ENCODE data around the gene TP63.

Gene TP63

GRCh38 chr3:189806171-189806951 is 175.2 kb downstream of the TP63 start:
- peak in 1 of 2 experiments; percentile 42 for DNase-seq (ENCODE audit: low read depth in 1 of 2, low spot score in 1 of 2)
- in situ Hi-C loops (cut with HindIII; ENCODE audit: low pct_unique_long_range_greater_than_20kb, low sequenced_read_pairs): no loop called here

DNA sequence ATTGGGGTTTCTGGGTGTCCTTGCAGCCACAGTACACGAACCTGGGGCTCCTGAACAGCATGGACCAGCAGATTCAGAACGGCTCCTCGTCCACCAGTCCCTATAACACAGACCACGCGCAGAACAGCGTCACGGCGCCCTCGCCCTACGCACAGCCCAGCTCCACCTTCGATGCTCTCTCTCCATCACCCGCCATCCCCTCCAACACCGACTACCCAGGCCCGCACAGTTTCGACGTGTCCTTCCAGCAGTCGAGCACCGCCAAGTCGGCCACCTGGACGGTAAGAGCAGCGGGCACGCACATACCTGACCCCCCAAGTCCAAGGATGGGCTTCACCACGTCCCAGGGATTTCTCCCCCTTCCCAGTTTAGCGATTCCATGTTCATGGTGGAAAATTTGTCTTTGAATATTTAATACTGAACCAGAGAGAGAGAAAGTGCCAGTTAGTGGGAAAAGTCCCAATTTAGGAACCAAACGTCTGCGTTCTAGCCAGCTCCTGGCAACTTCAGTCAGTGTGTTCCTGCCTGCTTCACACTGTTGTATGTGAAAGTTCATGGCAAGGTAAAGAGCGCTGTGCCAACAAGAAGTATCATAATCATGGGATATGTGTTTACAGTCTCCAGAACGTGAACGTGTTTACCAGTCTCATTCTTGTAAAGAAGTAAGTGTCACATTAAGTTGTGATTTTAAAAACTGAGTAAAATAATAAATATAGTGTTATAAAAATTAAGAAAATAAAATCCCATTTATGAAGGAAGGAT is 177.2 kb downstream of the TP63 start:
- peak in 1 of 2 experiments; percentile 44 for DNase-seq (ENCODE audit: low read depth in 1 of 2, low spot score in 1 of 2)
- no peak for TF ChIP-seq JUND (IDR thresholded peaks at IDR 0.05; ENCODE audit: low read depth)
- in situ Hi-C loops (cut with HindIII; ENCODE audit: low pct_unique_long_range_greater_than_20kb, low sequenced_read_pairs): no loop called here

More at GRCh38 chr3:189806171-189806951, 175.2 kb downstream of the TP63 start:
- TF ChIP-seq JUND (IDR thresholded peaks at IDR 0.05; ENCODE audit: low read depth): no peak

- in situ Hi-C loops (cut with HindIII; ENCODE audit: low pct_unique_long_range_greater_than_20kb, low sequenced_read_pairs): no loop called here
- DNase-seq (ENCODE audit: low read depth in 1 of 2, low spot score in 1 of 2): no peak
- TF ChIP-seq JUND (IDR thresholded peaks at IDR 0.05; ENCODE audit: low read depth): no peak
Measured at GRCh38 chr3:189809583-189809982, 178.4 kb downstream of the TP63 start.

- in situ Hi-C loops (cut with HindIII; ENCODE audit: low pct_unique_long_range_greater_than_20kb, low sequenced_read_pairs): no loop called here
- DNase-seq (ENCODE audit: low read depth in 1 of 2, low spot score in 1 of 2): peak; percentile 37 to 50
- TF ChIP-seq JUND (IDR thresholded peaks at IDR 0.05; ENCODE audit: low read depth): peak; percentile 43; the same call in 1 of the 2 replicates
Measured at GRCh38 chr3:189812806-189813465, 181.7 kb downstream of the TP63 start.

DNA sequence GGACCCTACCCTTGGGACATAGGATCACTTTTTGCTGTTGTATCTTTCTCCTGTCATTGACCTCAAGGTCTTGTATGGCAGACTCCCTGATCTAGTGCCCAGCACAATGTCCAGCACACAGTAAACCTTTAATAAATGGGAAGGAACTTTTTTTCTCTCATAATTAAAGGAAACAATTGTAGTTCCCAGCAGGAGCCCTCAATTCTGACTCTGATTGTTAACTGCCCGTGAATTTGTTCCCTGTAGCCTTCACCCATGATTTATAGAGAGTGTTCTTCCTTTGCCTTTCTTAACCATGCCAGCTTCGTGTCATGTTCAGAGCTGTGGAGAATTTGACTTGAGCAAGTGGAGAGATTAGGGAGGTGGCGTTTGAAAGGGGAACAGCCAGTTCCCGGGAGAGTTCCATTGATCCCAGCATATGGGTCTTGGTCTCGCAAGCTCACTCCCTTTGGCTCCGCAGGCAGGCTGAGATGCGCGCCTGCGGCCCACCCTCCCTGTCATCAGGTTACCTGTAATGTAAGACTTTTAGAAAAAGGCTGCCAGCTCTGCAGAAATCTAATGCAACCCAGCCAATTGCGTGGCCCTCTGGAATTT is 182.6 kb downstream of the TP63 start:
- in situ Hi-C loops (cut with HindIII; ENCODE audit: low pct_unique_long_range_greater_than_20kb, low sequenced_read_pairs): no loop called here
- no peak for TF ChIP-seq JUND (IDR thresholded peaks at IDR 0.05; ENCODE audit: low read depth)
- DNase-seq (ENCODE audit: low read depth in 1 of 2, low spot score in 1 of 2): no peak

- no peak for TF ChIP-seq JUND (IDR thresholded peaks at IDR 0.05; ENCODE audit: low read depth)
- in situ Hi-C loops (cut with HindIII; ENCODE audit: low pct_unique_long_range_greater_than_20kb, low sequenced_read_pairs): no loop called here
- no peak for DNase-seq (ENCODE audit: low read depth in 1 of 2, low spot score in 1 of 2)
Measured at GRCh38 chr3:189820365-189820720, 189.2 kb downstream of the TP63 start.

- no peak for TF ChIP-seq JUND (IDR thresholded peaks at IDR 0.05; ENCODE audit: low read depth)
- in situ Hi-C loops (cut with HindIII; ENCODE audit: low pct_unique_long_range_greater_than_20kb, low sequenced_read_pairs): no loop called here
- DNase-seq (ENCODE audit: low read depth in 1 of 2, low spot score in 1 of 2): no peak
Measured at GRCh38 chr3:189821262-189821661, 190.1 kb downstream of the TP63 start.

DNA sequence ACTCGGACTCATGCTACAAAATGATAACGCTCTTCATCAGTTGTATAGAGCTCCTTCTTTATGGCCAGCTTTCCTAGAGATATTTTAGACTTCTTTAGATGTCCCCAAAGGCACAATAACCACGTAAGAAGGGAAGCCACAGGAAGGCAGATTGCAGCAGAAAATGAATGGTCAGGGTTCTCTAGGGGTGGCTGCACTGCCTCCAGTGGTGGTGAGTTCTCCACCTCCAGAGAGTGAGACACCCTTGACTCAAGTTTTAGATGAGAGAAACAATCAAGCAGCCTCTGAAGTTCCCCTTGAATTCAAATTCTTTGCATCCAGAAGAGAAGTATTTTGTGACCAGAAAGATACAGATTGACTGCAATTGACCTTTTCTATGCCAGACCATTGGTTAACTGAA is 191.5 kb downstream of the TP63 start:
- in situ Hi-C loops (cut with HindIII; ENCODE audit: low pct_unique_long_range_greater_than_20kb, low sequenced_read_pairs): no loop called here
- TF ChIP-seq JUND (IDR thresholded peaks at IDR 0.05; ENCODE audit: low read depth): no peak
- no peak for DNase-seq (ENCODE audit: low read depth in 1 of 2, low spot score in 1 of 2)

GRCh38 chr3:189824629-189825312 is 193.6 kb downstream of the TP63 start:
- in situ Hi-C loops (cut with HindIII; ENCODE audit: low pct_unique_long_range_greater_than_20kb, low sequenced_read_pairs): no loop called here
- no peak for DNase-seq (ENCODE audit: low read depth in 1 of 2, low spot score in 1 of 2)
- TF ChIP-seq JUND (IDR thresholded peaks at IDR 0.05; ENCODE audit: low read depth): no peak

- no peak for TF ChIP-seq JUND (IDR thresholded peaks at IDR 0.05; ENCODE audit: low read depth)
- in situ Hi-C loops (cut with HindIII; ENCODE audit: low pct_unique_long_range_greater_than_20kb, low sequenced_read_pairs): no loop called here
- no peak for DNase-seq (ENCODE audit: low read depth in 1 of 2, low spot score in 1 of 2)
Measured at GRCh38 chr3:189826566-189826965, 195.4 kb downstream of the TP63 start.

DNA sequence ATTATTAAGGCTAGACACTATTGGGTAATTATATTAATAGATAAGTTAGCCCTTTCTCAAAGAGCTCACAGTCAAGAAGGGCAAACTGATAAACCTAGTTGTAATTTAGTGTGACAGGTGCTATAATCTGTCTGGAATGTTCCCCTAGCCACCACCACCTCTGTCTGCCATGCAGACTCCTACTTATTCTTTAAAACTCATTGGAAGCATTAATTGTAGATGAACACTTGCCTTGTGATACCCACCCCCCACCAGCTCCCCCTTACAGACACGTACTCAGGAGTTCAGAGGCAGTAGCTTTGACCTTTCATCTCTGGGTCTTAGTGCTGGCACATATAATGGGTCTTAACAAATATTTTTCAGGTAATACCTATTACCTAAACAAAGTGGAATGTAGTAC is 195.9 kb downstream of the TP63 start:
- no peak for TF ChIP-seq JUND (IDR thresholded peaks at IDR 0.05; ENCODE audit: low read depth)
- in situ Hi-C loops (cut with HindIII; ENCODE audit: low pct_unique_long_range_greater_than_20kb, low sequenced_read_pairs): no loop called here
- DNase-seq (ENCODE audit: low read depth in 1 of 2, low spot score in 1 of 2): no peak

GRCh38 chr3:189830401-189830800 is 199.2 kb downstream of the TP63 start:
- no peak for TF ChIP-seq JUND (IDR thresholded peaks at IDR 0.05; ENCODE audit: low read depth)
- in situ Hi-C loops (cut with HindIII; ENCODE audit: low pct_unique_long_range_greater_than_20kb, low sequenced_read_pairs): no loop called here
- no peak for DNase-seq (ENCODE audit: low read depth in 1 of 2, low spot score in 1 of 2)
